Activated CD4-positive, alpha-beta T cell treated with anti-CD3 and anti-CD28 coated beads, Interleukin-2, amount 50 U/mL, for 4 hours (primary cell): ENCODE results near the gene TERF2IP.

ENCODE experiments used
- DNase-seq, 2 experiments: peaks; one replicate each; pipeline ENCODE4 v3.0.0-alpha.2; 2020

TERF2IP gene

GRCh38 chr16:75640598-75640997 is 7.0 kb upstream of the TERF2IP start:
- DNase-seq = no peak

- no peak for DNase-seq
Observed at GRCh38 chr16:75644240-75645012, 3.1 kb upstream of the TERF2IP start.

GRCh38 chr16:75647112-75647491 is 471 bp upstream of the TERF2IP start:
- no peak for DNase-seq

GRCh38 chr16:75648265-75649076 is 898 bp downstream of the TERF2IP start:
- DNase-seq = peak; percentile 86 to 88

DNA sequence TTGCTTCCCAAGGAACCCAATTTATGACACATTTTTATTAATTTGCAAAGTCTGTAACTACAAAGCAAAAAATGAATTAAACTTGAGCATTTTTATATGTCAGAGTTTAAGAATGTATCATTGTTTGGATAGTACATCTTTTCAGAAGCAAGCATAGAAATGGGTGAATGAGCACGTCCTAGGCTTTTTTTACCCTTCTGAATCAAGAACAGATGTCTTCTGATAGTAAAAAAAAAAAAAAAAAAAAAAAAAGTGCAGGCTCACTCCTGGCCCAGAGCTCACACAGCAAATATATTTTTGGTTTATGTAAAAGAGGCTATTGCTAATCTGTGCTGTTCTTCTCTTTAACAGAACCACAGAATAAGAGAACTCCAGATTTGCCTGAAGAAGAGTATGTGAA is 6.3 kb downstream of the TERF2IP start:
- DNase-seq = no peak

GRCh38 chr16:75658175-75658574 is 10.6 kb downstream of the TERF2IP start:
- no peak for DNase-seq

DNA sequence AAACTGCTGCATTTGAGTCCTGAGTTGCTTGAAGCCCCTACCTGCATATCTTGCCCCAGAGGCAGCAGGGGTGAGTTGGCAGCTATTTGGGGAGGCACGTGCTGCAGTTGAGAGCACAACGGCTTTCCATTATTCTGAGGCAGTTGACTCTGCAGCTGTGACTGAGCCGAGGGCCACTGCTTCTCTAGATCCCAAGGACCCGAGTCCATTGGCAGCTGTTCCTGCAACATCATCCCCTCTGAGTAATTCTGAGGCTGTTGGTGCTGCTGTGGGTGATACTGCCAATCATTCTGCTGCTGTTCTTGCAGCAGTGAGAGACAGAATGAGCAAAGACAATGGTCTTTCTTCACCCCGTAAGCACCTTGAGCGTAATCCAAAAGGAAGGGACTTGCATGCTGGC is 12.7 kb downstream of the TERF2IP start:
- no peak for DNase-seq

- no peak for DNase-seq
Observed at GRCh38 chr16:75660726-75661302, 13.2 kb downstream of the TERF2IP start.

- no peak for DNase-seq
Observed at GRCh38 chr16:75667503-75667902, 19.9 kb downstream of the TERF2IP start.

DNA sequence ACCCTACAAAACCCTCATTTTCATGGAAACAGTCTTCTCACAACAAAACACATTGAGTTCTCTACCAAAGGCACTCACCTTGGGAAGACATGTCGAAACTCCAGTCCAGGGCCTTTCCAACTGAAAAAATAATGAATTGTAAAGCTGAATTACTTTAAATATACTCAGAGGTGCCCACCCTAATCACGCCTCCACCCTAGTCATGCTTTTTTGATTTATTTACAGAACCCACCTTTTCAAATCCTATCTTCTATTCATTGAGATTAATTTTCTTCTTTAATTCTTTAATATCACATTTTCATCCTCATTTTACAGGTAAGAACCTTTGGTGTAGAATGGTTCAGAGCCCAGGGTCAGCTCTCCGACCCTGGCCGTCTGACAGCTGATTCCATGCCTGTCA is 29.3 kb downstream of the TERF2IP start, which contains the start of gene CPHXL2:
TSS of gene CPHXL2 (minus strand) at position 101 of the 400 bp plus-strand sequence. CDS start at position 91, 10 bp downstream.
- no peak for DNase-seq

GRCh38 chr16:75679366-75679765 is 31.8 kb downstream of the TERF2IP start:
- DNase-seq = no peak

DNA sequence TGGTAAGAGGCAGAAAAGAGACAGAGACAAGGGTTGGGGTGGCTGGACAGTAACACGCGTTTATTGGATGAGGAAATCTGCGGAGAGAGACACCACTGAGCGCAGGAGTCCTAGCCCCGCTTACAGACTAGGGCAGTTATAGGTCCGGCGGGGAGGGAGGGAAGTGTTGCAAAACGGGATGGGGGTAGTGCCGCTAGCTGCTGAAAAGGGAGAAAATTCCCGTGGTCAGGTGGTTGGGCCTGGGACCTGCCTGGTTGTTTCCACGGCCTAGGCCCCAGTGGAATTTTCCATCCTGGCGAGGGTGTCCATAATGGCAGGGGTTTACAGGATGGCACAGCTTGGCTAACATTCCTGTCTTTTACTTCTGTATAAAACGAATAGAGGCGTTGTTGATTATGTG is 34.7 kb downstream of the TERF2IP start:
- DNase-seq = no peak

GRCh38 chr16:75687361-75687760 is 39.8 kb downstream of the TERF2IP start:
- DNase-seq = no peak

- no peak for DNase-seq
Observed at GRCh38 chr16:75695708-75696107, 48.1 kb downstream of the TERF2IP start.

GRCh38 chr16:75697571-75697970 is 50.0 kb downstream of the TERF2IP start:
- no peak for DNase-seq

DNA sequence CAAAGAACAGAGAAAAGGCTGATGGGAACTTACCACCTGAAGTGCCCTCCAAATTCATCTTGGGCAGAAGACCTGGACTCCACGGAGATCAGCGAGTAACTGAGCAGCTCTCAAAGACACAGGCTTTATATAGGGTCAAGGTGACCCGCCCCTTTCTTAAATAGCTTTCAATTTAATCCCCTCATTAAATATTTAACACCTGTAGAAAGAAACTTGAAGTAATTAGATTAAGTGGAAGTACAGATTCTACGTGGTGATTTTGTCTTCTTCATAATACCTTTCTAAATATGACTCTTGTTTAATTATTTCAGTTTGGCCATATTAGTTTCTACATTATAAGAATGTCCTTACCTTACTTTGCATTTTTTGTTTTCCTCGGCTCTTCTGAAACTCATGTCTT is 53.8 kb downstream of the TERF2IP start, which contains the start of gene DUXB:
TSS of gene DUXB (minus strand) at position 101 of the 400 bp plus-strand sequence. CDS start at position 58, 43 bp downstream.
- no peak for DNase-seq

DNA sequence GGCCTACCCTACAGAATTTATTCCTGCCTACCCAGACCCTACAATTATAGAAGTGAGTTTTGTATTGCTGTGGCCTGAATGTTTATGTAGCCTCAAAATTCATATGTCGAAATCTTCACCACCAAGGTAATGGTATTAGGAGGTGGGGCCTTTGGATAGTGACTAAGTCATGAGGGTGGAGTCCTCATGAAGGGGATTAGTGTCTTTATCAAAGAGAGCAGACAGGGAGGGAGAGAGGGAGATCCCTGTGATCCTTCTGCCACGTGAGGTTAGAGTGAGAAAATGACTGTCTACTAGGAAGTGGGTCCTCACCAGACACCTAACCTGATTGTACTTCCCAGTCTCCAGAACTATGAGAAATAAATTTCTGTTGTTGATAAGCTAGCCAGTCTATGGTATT is 54.7 kb downstream of the TERF2IP start:
- no peak for DNase-seq

GRCh38 chr16:75703306-75703705 is 55.7 kb downstream of the TERF2IP start:
- DNase-seq = no peak
